Measurements from ENCODE around the gene LRRC7.
"Not testable (repeated sequence)": the region's sequence is repeated elsewhere in the genome, so short reads cannot be mapped to it uniquely, and the experiment has no call there.

Gene LRRC7

DNA sequence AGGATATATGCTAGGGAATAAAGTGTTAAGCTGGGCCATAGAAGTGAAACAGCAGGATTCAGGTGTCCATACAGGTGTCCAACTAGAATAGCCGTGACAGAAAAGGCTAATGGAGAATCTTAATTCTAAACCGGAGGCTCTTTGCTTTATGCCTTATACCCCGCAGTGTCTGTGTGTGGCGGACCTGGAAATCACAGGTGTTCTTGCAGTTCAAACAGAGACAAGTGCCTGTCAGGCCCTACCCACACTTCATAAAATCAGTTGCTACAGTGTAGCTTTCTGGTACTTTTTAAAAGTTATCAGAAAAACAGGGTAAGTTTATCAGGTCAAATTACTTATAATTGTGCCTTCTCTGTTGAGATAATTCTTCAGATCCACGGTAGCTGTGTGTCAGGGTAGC is 293.9 kb downstream of the LRRC7 start:
- CTCF ChIA-PET = no interaction called here
- POLR2A ChIA-PET (ENCODE audit: low non-redundant PET) = no interaction called here
- H3K27ac ChIP-seq = no peak overlapping the region
- DNase-seq (ENCODE audit: low spot score) = no peak
- TF ChIP-seq, protein P1, sequence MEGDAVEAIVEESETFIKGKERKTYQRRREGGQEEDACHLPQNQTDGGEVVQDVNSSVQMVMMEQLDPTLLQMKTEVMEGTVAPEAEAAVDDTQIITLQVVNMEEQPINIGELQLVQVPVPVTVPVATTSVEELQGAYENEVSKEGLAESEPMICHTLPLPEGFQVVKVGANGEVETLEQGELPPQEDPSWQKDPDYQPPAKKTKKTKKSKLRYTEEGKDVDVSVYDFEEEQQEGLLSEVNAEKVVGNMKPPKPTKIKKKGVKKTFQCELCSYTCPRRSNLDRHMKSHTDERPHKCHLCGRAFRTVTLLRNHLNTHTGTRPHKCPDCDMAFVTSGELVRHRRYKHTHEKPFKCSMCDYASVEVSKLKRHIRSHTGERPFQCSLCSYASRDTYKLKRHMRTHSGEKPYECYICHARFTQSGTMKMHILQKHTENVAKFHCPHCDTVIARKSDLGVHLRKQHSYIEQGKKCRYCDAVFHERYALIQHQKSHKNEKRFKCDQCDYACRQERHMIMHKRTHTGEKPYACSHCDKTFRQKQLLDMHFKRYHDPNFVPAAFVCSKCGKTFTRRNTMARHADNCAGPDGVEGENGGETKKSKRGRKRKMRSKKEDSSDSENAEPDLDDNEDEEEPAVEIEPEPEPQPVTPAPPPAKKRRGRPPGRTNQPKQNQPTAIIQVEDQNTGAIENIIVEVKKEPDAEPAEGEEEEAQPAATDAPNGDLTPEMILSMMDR (conservative IDR thresholded peaks at IDR 0.05; ENCODE audit: low read depth) = no peak

DNA sequence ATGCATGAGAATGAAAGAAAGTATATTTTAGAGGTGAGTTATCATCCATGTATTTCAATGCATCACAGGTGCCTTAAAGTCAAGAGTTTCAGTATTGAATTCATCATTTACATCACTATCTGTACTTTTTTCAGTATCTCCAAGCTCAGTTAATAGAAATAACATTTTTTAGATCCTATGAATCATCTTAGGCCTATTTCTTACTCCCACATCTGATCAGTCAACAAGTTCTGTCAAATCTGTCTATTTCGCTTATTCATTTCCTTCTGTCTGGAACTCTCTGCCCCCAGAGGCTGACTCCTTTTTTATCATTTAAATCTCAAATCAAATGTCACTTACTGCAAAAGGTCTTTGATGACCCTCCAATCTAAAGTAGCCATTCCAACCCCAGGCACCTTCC is 295.2 kb downstream of the LRRC7 start:
- no peak overlapping the region for H3K27ac ChIP-seq
- TF ChIP-seq, protein P1 (conservative IDR thresholded peaks at IDR 0.05; ENCODE audit: low read depth) = no peak
- POLR2A ChIA-PET (ENCODE audit: low non-redundant PET) = no interaction called here
- DNase-seq (ENCODE audit: low spot score) = no peak
- CTCF ChIA-PET = interaction anchor here (0.6 kb wide), 1 partner anchor 13 kb away, joined by 3 read pairs; no protein-coding TSS in a partner anchor

DNA sequence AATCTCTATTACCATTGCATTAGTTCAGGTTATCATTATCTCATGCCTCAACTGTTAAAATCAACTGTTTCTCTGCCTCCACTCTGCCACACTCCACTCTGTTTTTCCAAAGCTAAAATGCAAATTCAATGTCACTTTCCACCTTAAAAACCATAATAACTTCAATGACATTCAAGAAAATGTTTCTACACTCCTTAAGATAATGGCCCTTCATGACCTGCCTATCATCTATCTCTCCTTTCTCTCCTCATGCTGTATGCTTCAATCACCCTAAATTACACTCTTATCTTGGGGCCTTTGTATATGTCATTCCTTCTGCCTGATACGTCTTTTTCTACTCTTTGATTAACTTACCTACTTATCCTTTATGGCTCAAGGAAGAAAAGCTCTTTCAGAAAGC is 296.0 kb downstream of the LRRC7 start:
- CTCF ChIA-PET = interaction anchor here (0.6 kb wide), 1 partner anchor 14 kb away, joined by 3 read pairs; no protein-coding TSS in a partner anchor
- H3K27ac ChIP-seq = no peak overlapping the region
- TF ChIP-seq, protein P1 (conservative IDR thresholded peaks at IDR 0.05; ENCODE audit: low read depth) = no peak
- POLR2A ChIA-PET (ENCODE audit: low non-redundant PET) = no interaction called here
- no peak for DNase-seq (ENCODE audit: low spot score)

DNA sequence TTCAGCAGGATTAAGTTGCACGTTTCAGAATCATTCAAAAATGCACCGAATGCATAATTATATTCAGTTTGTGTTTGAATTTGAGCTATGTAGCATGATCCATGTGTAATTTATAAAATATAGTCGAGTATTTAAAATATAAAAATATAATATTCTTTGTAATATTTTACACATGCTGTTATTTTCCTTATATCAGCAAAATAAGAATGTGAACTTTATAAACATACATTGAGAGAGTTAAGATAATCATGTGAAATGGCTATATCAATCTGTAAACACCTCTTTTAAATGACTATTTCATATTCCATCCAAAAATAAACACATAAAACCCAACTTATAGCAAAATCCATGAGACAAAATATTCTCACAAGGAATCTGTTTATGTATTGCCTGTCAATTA is 303.7 kb downstream of the LRRC7 start:
- POLR2A ChIA-PET (ENCODE audit: low non-redundant PET) = no interaction called here
- TF ChIP-seq, protein P1 (conservative IDR thresholded peaks at IDR 0.05; ENCODE audit: low read depth) = no peak
- H3K27ac ChIP-seq = no peak overlapping the region
- CTCF ChIA-PET = no interaction called here
- no peak for DNase-seq (ENCODE audit: low spot score)

DNA sequence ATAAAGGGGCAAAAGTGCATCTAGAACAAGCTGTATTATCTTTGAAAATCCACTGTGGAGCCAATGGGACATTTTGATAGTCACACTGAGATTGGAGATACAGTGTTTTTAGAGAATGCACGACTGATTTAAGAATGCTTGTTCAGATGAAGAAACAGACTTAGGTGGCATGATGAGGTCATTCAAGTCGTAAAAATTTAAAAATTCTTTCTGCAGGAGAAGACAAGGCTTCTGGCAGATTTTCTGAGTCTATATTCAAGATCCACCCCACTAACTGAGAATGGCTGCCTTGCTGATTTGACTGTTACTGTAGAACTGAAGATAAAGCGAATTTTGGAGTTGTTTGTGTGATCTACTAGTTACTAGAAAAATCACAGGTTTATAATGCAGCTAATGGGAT is 310.6 kb downstream of the LRRC7 start:
- CTCF ChIA-PET = no interaction called here

DNA sequence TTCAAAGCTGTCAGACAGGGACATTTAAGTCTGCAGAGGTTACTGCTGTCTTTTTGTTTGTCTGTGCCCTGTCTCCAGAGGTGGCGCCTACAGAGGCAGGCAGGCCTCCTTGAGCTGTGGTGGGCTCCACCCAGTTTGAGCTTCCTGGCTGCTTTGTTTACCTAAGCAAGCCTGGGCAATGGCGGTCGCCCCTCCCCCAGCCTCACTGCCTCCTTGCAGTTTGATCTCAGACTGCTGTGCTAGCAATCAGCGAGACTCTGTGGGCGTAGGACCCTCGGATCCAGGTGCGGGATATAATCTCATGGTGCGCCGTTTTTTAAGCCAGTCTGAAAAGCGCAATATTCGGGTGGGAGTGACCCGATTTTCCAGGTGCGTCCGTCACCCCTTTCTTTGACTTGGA is 320.3 kb downstream of the LRRC7 start:
- H3K27ac ChIP-seq; POLR2A ChIA-PET (ENCODE audit: low non-redundant PET); DNase-seq (ENCODE audit: low spot score): not testable (repeated sequence)
- CTCF ChIA-PET = interaction anchor here (0.6 kb wide), 1 partner anchor 1418 kb away, joined by 3 read pairs; no protein-coding TSS in a partner anchor

More for the DNA sequence above, 310.6 kb downstream of the LRRC7 start:
- POLR2A ChIA-PET (ENCODE audit: low non-redundant PET) = no interaction called here
- H3K27ac ChIP-seq = no peak overlapping the region
- TF ChIP-seq, protein P1 (conservative IDR thresholded peaks at IDR 0.05; ENCODE audit: low read depth) = no peak
- DNase-seq (ENCODE audit: low spot score) = no peak

DNA sequence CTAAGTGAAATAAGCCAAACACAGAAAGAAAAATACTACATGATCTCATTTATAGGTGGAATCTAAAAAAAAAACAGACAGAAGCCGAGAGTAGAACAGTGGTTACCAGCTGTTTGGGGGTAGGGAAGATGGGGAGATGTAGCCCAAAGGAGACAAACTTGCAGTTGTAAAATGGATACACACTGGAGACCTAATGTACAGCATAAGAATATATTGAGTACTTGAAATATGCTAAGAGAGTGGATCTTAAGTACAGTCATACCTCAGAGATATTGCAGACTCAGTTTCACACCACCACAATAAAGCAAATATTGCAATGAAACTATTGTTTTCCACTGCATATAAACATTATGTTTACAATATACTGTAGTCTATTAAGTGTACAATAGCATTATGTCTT is 320.9 kb downstream of the LRRC7 start:
- no peak for DNase-seq (ENCODE audit: low spot score)
- CTCF ChIA-PET = interaction anchor here (0.6 kb wide), 1 partner anchor 1418 kb away, joined by 3 read pairs; no protein-coding TSS in a partner anchor
- no peak overlapping the region for H3K27ac ChIP-seq
- TF ChIP-seq, protein P1 (conservative IDR thresholded peaks at IDR 0.05; ENCODE audit: low read depth) = no peak
- POLR2A ChIA-PET (ENCODE audit: low non-redundant PET) = no interaction called here
